NCI-H526 treated with DMSO at 0.1 percent for 48 hours (cell line): ENCODE results near the gene OPN4.

Source experiments
- DNase-seq: peaks from one replicate; lab custom pipeline; 2025; lab: John Stamatoyannopoulos, UW

Gene OPN4

GRCh38 chr10:86699991-86700840 is 45.9 kb downstream of the OPN4 start:
- DNase-seq: no peak

DNA sequence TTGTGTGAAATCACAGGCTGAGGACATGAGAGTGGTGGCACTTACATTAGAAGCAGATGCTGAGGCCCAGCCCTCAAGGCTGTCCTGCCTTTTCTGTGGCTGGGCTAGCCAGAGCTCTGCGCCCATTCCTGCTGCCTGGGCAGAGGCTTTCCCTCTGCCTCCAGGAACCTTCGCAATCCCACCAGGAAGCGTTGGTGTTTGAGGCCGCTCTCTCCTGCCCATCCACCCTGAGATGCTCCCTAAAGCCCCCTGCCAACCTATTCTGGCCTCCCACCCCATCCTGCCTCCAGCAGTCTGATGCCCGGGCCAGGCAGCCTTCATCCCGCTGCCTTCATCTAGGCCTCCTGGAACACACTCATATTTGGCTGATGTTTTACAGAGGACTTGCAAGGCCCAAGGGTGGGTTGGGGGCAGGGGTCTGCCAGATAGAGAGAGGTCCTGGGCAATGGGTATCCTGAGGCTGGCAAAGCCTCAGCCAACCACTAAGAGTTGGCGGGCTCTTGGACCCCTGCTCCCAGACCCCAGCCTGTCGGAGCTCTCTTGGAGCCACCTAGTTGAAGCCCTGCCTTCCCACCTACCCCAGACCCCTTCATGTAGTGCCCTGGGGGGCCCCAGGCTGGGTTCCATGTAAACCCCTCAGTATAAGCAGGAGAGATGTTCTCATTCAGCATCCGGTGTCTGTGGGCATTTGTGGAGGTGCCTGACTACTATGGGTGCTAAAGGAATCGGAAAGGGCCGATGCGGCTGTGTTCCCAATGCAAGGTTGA is 46.7 kb downstream of the OPN4 start:
- DNase-seq: no peak

DNA sequence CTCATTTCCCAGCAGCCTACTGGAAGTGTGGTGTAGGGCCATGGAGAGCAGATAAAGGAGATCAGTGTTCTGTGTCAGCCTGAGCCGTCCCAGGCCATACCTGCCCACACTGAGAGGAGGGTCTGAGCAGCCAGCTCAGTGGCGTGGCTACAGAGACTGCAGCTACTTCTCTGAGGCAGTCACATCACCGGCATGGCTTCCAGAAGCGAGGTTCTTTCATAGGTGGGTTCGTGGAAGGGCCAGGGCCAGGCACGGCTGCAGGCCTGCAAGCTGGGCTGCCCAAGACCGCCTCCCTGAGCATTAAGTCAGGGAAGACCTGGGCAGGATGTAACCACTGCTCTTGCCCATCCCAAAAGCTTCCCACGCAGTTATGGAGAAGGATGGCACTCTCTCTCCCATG is 48.8 kb downstream of the OPN4 start:
- DNase-seq: no peak

GRCh38 chr10:86705139-86705538 is 50.8 kb downstream of the OPN4 start:
- no peak for DNase-seq

DNA sequence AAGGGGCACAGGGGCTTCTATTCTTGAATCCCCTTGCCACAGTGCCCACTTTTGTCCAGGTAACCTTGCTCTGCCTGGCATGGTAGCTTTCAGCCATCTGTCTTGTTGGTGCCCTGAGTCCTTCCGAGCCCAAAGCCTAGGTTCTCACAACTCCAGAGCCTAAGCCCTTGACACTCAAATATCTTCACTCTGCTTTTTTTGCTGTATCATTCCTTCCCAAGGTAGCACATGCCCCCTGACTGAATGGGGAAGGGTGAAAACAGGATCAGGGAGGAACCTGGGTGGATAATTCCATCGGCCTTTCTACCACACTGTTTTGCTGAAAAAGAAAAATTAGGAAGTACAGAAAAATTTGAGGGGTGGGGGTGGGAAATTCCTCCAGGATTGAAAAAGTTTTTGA is 51.6 kb downstream of the OPN4 start:
- DNase-seq: no peak

GRCh38 chr10:86706401-86706841 is 52.1 kb downstream of the OPN4 start:
- no peak for DNase-seq

DNA sequence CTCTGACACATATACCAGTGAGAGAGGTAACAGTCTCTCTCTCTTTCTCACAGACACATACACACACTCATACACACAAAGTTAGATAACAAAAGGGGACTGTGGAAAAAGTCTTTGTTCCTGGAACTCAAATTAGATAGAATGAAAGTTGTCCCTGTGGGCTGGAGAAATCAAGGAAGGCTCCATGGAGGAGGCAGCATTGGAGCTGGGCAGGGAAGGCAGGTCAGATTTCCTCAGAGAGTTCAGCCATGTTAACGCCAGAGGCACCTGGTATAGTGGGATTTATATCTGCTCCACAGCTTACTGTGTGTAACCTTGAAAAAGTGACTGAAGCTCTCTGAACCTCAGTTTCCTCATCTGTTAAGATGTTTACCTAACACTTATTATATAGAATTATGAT is 52.6 kb downstream of the OPN4 start:
- DNase-seq: no peak

DNA sequence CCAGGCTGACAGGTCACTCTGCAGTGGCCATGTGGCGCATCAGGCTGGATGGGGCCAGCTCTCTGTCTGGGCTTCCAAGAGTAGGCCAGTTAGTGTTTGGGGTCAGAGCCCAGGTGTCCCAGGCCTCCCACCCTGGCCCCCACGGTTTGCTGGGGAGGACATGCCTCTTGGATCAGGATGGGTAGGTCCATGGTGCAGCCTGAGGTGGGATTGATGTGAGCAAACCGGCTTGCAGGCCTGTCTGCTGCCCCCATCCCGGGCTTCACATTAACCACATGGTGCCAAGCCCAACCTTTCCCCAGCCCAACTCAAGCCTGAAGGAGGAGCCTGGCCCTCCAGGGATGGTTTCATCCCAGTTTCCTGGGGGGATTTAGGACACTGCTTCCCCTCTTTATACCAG is 53.2 kb downstream of the OPN4 start:
- no peak for DNase-seq

GRCh38 chr10:86708068-86708782 is 53.9 kb downstream of the OPN4 start:
- no peak for DNase-seq

DNA sequence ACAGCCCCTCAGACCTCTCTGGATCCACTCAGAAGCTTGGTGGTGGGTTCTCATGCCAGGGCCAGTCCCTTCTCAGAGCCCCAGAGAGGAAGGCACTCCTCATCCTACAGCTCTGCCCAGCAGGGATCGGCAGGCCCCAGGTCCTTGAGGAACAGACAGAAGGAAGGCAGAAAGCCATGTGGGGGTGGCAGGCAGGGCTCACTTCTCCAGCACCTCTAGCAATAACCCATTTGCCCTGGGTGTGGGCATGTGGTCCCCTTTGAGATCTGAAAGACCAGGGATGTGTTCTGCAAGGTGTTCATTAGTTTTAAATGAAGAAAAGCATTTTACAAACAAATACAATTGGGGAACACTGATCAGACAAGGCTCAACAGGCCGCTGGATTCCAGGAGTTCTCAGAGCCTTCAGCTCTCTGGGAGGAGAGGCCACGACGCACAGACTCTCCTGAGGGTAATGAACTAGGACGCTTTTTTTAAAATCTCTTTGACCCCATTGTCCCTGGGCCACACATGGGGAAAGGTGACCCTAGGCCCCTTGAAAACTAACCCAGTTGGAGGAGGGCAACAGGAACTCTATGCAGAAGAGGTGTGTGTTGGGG is 54.5 kb downstream of the OPN4 start:
- DNase-seq: no peak

- no peak for DNase-seq
Measured at GRCh38 chr10:86709396-86710185, 55.2 kb downstream of the OPN4 start.

DNA sequence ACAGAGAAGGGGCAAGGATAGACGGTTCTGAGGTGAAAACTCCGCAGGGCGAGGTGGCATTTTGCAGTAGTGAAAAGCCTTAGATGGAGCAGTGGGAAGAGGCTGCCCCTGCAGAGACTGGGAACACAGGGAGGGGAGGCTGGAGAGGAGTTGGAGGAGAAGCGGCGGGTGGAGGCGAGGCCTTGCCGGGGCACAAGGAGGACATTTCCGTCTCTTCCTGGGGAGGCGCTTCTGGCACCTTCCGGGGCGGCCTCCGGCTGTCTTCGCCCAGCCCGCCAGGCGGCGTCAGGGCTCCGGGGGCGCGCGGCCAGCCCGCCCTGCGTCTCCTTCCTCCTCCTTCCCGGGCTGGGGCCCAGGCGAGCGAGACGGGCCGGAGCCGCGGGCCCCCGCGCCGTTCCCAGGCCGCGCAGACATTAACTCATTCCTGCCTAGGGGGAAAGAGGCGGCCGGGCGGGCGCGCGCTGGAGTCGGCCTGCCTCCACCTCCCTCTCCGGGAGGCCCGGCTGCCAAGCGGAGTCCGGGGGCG is 56.7 kb downstream of the OPN4 start:
- DNase-seq: peak; percentile 44

- no peak for DNase-seq
Measured at GRCh38 chr10:86711513-86712316, 57.4 kb downstream of the OPN4 start.

- no peak for DNase-seq
Measured at GRCh38 chr10:86712317-86712707, 58.0 kb downstream of the OPN4 start.

- no peak for DNase-seq
Measured at GRCh38 chr10:86715156-86715795, 60.9 kb downstream of the OPN4 start.

GRCh38 chr10:86715836-86716235 is 61.5 kb downstream of the OPN4 start:
- no peak for DNase-seq
